GM12872 (cell line): Measurements from ENCODE around the gene ABCD3.

ENCODE experiments used
- CTCF ChIP-seq: IDR thresholded peaks from 3 replicates; pipeline ENCODE4 v1.5.1; 2011; ENCODE audit warnings: low read depth, mild to moderate bottlenecking, low read length, moderate library complexity; ENCODE audit not compliant: insufficient read depth

Gene ABCD3

GRCh38 chr1:94479682-94480081 lies 61.5 kb downstream of the ABCD3 start:
- no peak for TF ChIP-seq CTCF

- peak; percentile 85 for TF ChIP-seq CTCF
Observed at GRCh38 chr1:94481473-94481933, 63.3 kb downstream of the ABCD3 start.

GRCh38 chr1:94486990-94487389 lies 68.8 kb downstream of the ABCD3 start:
- no peak for TF ChIP-seq CTCF

- no peak for TF ChIP-seq CTCF
Observed at GRCh38 chr1:94490556-94490955, 72.4 kb downstream of the ABCD3 start.

GRCh38 chr1:94496076-94496755 lies 78.0 kb downstream of the ABCD3 start:
- no peak for TF ChIP-seq CTCF

- TF ChIP-seq CTCF = no peak
Observed at GRCh38 chr1:94501426-94501825, 83.2 kb downstream of the ABCD3 start.

- TF ChIP-seq CTCF = no peak
Observed at GRCh38 chr1:94501935-94502334, 83.7 kb downstream of the ABCD3 start.

GRCh38 chr1:94503153-94503552 lies 85.0 kb downstream of the ABCD3 start:
- no peak for TF ChIP-seq CTCF
